Common myeloid progenitor, CD34-positive (primary cell): Measurements from ENCODE around the gene GLUL. TPM values are rescaled to one million over a fixed set of nuclear protein-coding genes. Genes with fewer than 3 reads are reported as not detected.
A peak's percentile ranks its signal among the peaks of the same experiment; 100 is the strongest.

ENCODE experiments used
- CTCF ChIA-PET: fragments of 350-600 bp; sonication (Branson Sonifier 250); formaldehyde crosslinking; loops from one replicate; lab custom pipeline; 2021; ENCODE audit warnings: antibody characterized with exemption; lab: Charles Lee
- POLR2A ChIA-PET: fragments of 350-600 bp; sonication (Branson Sonifier 250); formaldehyde crosslinking; loops from one replicate; lab custom pipeline; 2021; ENCODE audit warnings: antibody characterized with exemption; lab: Charles Lee
- DNase-seq, 3 donors: peaks; one replicate each; pipeline versions ENCODE4 v3.0.0 to v3.0.0-alpha.2; 2013
- H3K27ac ChIP-seq, 2 experiments: 1 replicate in 1 of 2; 2 replicates in 1 of 2; pipeline ENCODE4 v1.7.0; 2013; ENCODE audit warnings: inconsistent platforms in 2 of 2, low read length in 2 of 2, mild to moderate bottlenecking in 2 of 2, low read depth in 1 of 2, moderate library complexity in 1 of 2; ENCODE audit not compliant: severe bottlenecking in 2 of 2, insufficient read depth in 1 of 2, poor library complexity in 1 of 2
- H3K27me3 ChIP-seq, 5 experiments: replicated peaks in 2 of 5; 1 replicate in 3 of 5; 2 replicates in 2 of 5; pipeline versions ENCODE4 v1.6.1 to v1.7.0; 2013; ENCODE audit warnings: low read length in 4 of 5, mild to moderate bottlenecking in 2 of 5, moderate library complexity in 2 of 5, inconsistent platforms in 1 of 5; ENCODE audit not compliant: insufficient read depth in 5 of 5, control insufficient read depth in 4 of 5
- H3K36me3 ChIP-seq, 4 experiments: 1 replicate in 2 of 4; 2 replicates in 2 of 4; pipeline versions ENCODE4 v1.6.1 to v1.7.0; 2013; ENCODE audit warnings: low read length in 3 of 4, control low read depth in 1 of 4, mild to moderate bottlenecking in 1 of 4; ENCODE audit not compliant: control insufficient read depth in 4 of 4, insufficient read depth in 4 of 4
- H3K4me1 ChIP-seq, 4 experiments: 1 replicate in 3 of 4; 2 replicates in 1 of 4; pipeline versions ENCODE4 v1.6.1 to v1.7.1; 2013; ENCODE audit warnings: low read length in 3 of 4, mild to moderate bottlenecking in 3 of 4, control low read depth in 1 of 4, inconsistent platforms in 1 of 4, moderate library complexity in 1 of 4; ENCODE audit not compliant: control insufficient read depth in 4 of 4, insufficient read depth in 4 of 4; ENCODE audit errors: control extremely low read depth in 1 of 4
- H3K4me3 ChIP-seq, 7 experiments: 1 replicate in 4 of 7; 2 replicates in 3 of 7; pipeline versions ENCODE4 v1.5.1 to v1.7.0; 2013; ENCODE audit warnings: mild to moderate bottlenecking in 7 of 7, low read length in 6 of 7, moderate library complexity in 6 of 7, inconsistent platforms in 2 of 7, low read depth in 2 of 7, control low read depth in 1 of 7; ENCODE audit not compliant: insufficient read depth in 4 of 7, control insufficient read depth in 1 of 7; ENCODE audit errors: extremely low read depth in 1 of 7
- H3K9me3 ChIP-seq, 5 experiments: 1 replicate in 4 of 5; 2 replicates in 1 of 5; pipeline versions ENCODE4 v1.6.1 to v1.7.1; 2013; ENCODE audit warnings: low read length in 4 of 5, mild to moderate bottlenecking in 2 of 5, inconsistent platforms in 1 of 5, low read depth in 1 of 5, moderate library complexity in 1 of 5; ENCODE audit not compliant: control insufficient read depth in 4 of 5, insufficient read depth in 2 of 5; ENCODE audit errors: control extremely low read depth in 1 of 5
- WGBS: methylation state at CpG from one replicate; pipeline ENCODE4 v1.1.5; 2013; ENCODE audit not compliant: insufficient coverage; 5-methylcytosine and 5-hydroxymethylcytosine counted together
- polyA plus RNA-seq: library from polyadenylated mRNA; unstranded; fragments of 120-200 nt; gene quantifications from one replicate; pipeline ENCODE4 v1.2.1, GENCODE V29; 2013

The GLUL gene
- polyA plus RNA-seq = 401 TPM

GRCh38 chr1:182391362-182392049 is at the start of gene GLUL:
TSS of gene GLUL (minus strand) at chr1:182391790. CDS start at chr1:182388737, 3,053 bp downstream.
- Histone ChIP-seq H3K4me3 (peak within 1 kb of the TSS; percentile 71 to 91 (median 83)), H3K36me3 (peaks cover 10 to 31% (median 19%) of the 10 kb centered on the region in 4 experiments), H3K27ac (peak within 1 kb of the TSS; percentile 68 to 91), H3K4me1 (peaks cover 18 to 69% (median 28%) of the 10 kb centered on the region in 4 experiments), H3K9me3 (no peaks in the 10 kb centered on the region), H3K27me3 (no peaks in the 10 kb centered on the region)
- POLR2A ChIA-PET = interaction anchor here (0.6 to 1.4 kb wide), 9 partner anchors 9 to 400 kb away, joined by 3 to 6 read pairs (median 4); no protein-coding TSS in a partner anchor
- WGBS = under 1% methylated on average over 53 of the region's 70 CpGs
- DNase-seq = peak; percentile 89 to 95 (median 94)
- CTCF ChIA-PET = interaction anchor here (1.1 to 12.4 kb wide), 4 partner anchors 12 to 306 kb away, joined by 3 to 236 read pairs (median 6); no protein-coding TSS in a partner anchor

- POLR2A ChIA-PET = no interaction called here
- Histone ChIP-seq H3K27me3 (peaks cover 0 to 3% (median 1%) of the 10 kb centered on the region in 5 experiments), H3K9me3 (peaks cover 0 to 8% (median 4%) of the 10 kb centered on the region in 5 experiments), H3K36me3 (no peaks in the 10 kb centered on the region), H3K27ac (no peak overlapping the region), H3K4me1 (no peaks in the 10 kb centered on the region), H3K4me3 (no peak overlapping the region)
- CTCF ChIA-PET = no interaction called here
- DNase-seq = no peak
- 100% methylated on average over 1 of the region's 1 CpG for WGBS
Observed at GRCh38 chr1:182438326-182438725, 46.7 kb upstream of the GLUL start.

GRCh38 chr1:182433580-182433979 is 42.0 kb upstream of the GLUL start:
- peaks cover 0 to 5% (median 4%) of the 10 kb centered on the region in 5 experiments for H3K9me3 ChIP-seq

GRCh38 chr1:182431278-182431677 is 39.7 kb upstream of the GLUL start:
- WGBS = 100% methylated on average over 4 of the region's 7 CpGs
- CTCF ChIA-PET = no interaction called here
- no peak overlapping the region for H3K4me3 ChIP-seq
- H3K9me3 ChIP-seq = no peaks in the 10 kb centered on the region
- H3K27ac ChIP-seq = no peak overlapping the region
- POLR2A ChIA-PET = no interaction called here
- peaks cover 0 to 3% (median under 1%) of the 10 kb centered on the region in 4 experiments for H3K4me1 ChIP-seq
- H3K36me3 ChIP-seq = no peaks in the 10 kb centered on the region
- peaks cover 0 to 3% (median 0%) of the 10 kb centered on the region in 5 experiments for H3K27me3 ChIP-seq
- DNase-seq = no peak

More at GRCh38 chr1:182433580-182433979, 42.0 kb upstream of the GLUL start:
- no peaks in the 10 kb centered on the region for H3K36me3 ChIP-seq
- CTCF ChIA-PET = interaction anchor here (0.6 kb wide), 1 partner anchor 1663 kb away, joined by 3 read pairs; no protein-coding TSS in a partner anchor
- H3K27ac ChIP-seq = no peak overlapping the region
- POLR2A ChIA-PET = no interaction called here
- H3K4me1 ChIP-seq = peaks cover 0 to 3% (median under 1%) of the 10 kb centered on the region in 4 experiments
- no peak overlapping the region for H3K4me3 ChIP-seq
- DNase-seq = no peak
- WGBS = no CpG with 5 or more reads among the region's 1 CpG
- H3K27me3 ChIP-seq = peaks cover 0 to 3% (median 2%) of the 10 kb centered on the region in 5 experiments

GRCh38 chr1:182430263-182431068 is 38.9 kb upstream of the GLUL start:
- H3K27me3 ChIP-seq = peaks cover 0 to 3% (median 0%) of the 10 kb centered on the region in 5 experiments
- H3K4me3 ChIP-seq = no peak overlapping the region
- H3K36me3 ChIP-seq = no peaks in the 10 kb centered on the region
- no peaks in the 10 kb centered on the region for H3K9me3 ChIP-seq
- no peak overlapping the region for H3K27ac ChIP-seq
- WGBS = 79% methylated on average over 4 of the region's 11 CpGs
- peak; percentile 43 to 82 (median 69) for DNase-seq
- POLR2A ChIA-PET = interaction anchor here (0.6 kb wide), 1 partner anchor 252 kb away, joined by 3 read pairs; no protein-coding TSS in a partner anchor
- peaks cover 0 to 3% (median under 1%) of the 10 kb centered on the region in 4 experiments for H3K4me1 ChIP-seq
- CTCF ChIA-PET = interaction anchor here (0.8 kb wide), 1 partner anchor 282 kb away, joined by 3 read pairs; no protein-coding TSS in a partner anchor

GRCh38 chr1:182428043-182428442 is 36.5 kb upstream of the GLUL start:
- Histone ChIP-seq H3K9me3 (no peaks in the 10 kb centered on the region), H3K36me3 (no peaks in the 10 kb centered on the region), H3K4me3 (no peak overlapping the region), H3K27ac (no peak overlapping the region), H3K4me1 (peaks cover 0 to 3% (median under 1%) of the 10 kb centered on the region in 4 experiments), H3K27me3 (peaks cover 0 to 5% (median 0%) of the 10 kb centered on the region in 5 experiments)
- no peak for DNase-seq
- ChIA-PET POLR2A (no interaction called here), CTCF (interaction anchor here (0.8 kb wide), 1 partner anchor 344 kb away, joined by 4 read pairs; no protein-coding TSS in a partner anchor)
- no CpG with 5 or more reads among the region's 2 CpGs for WGBS
